Prostate gland (tissue), 2 donors: ENCODE measurements around the gene IL12RB1. TPM values are rescaled to one million over a fixed set of nuclear protein-coding genes. Genes with fewer than 3 reads are reported as not detected.

Experiments
- DNase-seq: peaks from one replicate; pipeline ENCODE4 v3.0.0-alpha.2; 2019; ENCODE audit warnings: low spot score
- H3K27ac ChIP-seq, 2 donors: fragments of 200-600 bp; sonication (generic); 2 replicates each; pipeline ENCODE4 v1.5.1; 2017 to 2019
- H3K27me3 ChIP-seq: fragments of 200-600 bp; sonication (generic); replicated peaks from 2 replicates; pipeline ENCODE4 v1.5.1; 2019; ENCODE audit not compliant: insufficient read depth
- H3K36me3 ChIP-seq, 2 donors: fragments of 200-600 bp; sonication (generic); 1 replicate in 1 of 2; 2 replicates in 1 of 2; pipeline versions ENCODE4 v1.5.1 to v1.8.1; 2017 to 2019
- H3K4me1 ChIP-seq: fragments of 200-600 bp; sonication (generic); replicated peaks from 2 replicates; pipeline ENCODE4 v1.5.1; 2019
- H3K4me3 ChIP-seq, 2 donors: fragments of 200-600 bp; sonication (generic); 2 replicates each; pipeline ENCODE4 v1.5.1; 2017 to 2019
- H3K9me3 ChIP-seq: fragments of 200-600 bp; sonication (generic); 2 replicates; pipeline ENCODE4 v1.5.1; 2017
- POLR2A ChIP-seq: fragments of 450-650 bp; IDR thresholded peaks from one replicate; pipeline ENCODE4 v1.6.1; 2016; ENCODE audit warnings: antibody characterized with exemption, mild to moderate bottlenecking
- POLR2AphosphoS5 ChIP-seq: sonication (generic); formaldehyde crosslinking; IDR thresholded peaks from one replicate; pipeline ENCODE4 v1.6.1; 2017; ENCODE audit warnings: antibody characterized with exemption
- WGBS: methylation state at CpG from one replicate; pipeline ENCODE4 v1.1.5; 2018; 5-methylcytosine and 5-hydroxymethylcytosine counted together
- intact Hi-C: fragments of 100-400 bp; cut with DNase I; formaldehyde crosslinking; loops from one replicate; pipeline ENCODE4 v1.14.2; 2022
- total RNA-seq, 2 donors: library from RNA; depleted of rRNA; stranded (reverse); fragments of >200 nt; gene quantifications; one replicate each; pipeline ENCODE4 v1.1.0, GENCODE V29; 2016
- TF ChIP-seq, protein P1 (sequence below), 4 experiments: fragments of 200-600 bp in 2 of 4; fragments of 450-650 bp in 2 of 4; sonication (generic) in 2 of 4; IDR thresholded peaks; 1 replicate in 3 of 4; 2 replicates in 1 of 4; pipeline ENCODE4 v1.5.1; 2016 to 2019; ENCODE audit warnings: antibody characterized with exemption in 4 of 4, mild to moderate bottlenecking in 2 of 4, moderate library complexity in 2 of 4

The IL12RB1 gene
- total RNA-seq, 2 donors from 2014 or later, result 0.62 to 0.73 TPM

DNA sequence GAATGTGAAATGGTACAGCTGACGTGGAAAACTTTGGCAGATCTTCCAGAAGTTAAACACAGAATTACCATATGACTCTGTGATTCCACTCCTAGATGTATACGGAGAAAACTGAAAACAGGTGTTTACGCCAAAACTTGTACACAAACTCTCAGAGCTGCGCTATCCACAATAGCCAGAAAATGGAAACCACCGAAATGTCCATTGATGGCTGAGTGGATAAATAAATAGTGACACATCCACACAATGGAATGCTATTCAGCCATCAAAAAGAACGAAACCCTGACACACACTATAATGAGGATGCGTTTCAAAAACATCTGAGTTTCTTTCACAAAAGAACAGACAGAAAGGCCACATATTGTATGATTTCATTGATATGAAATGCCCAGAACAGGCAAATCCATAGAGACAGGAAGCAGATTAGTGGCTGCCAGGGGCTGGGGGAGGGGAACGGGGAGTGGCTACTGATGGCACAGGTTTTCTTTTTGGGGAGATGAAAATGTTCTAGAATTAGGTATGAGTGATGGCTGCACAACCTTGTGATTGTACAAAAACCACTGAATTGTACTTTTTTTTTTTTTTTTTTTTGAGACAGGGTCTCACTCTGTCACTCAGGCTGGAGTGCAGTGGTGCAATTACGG lies 33.0 kb downstream of the IL12RB1 start:
- no peak overlapping the region for H3K27ac ChIP-seq
- no peak for DNase-seq
- no peaks in the 10 kb centered on the region for H3K9me3 ChIP-seq
- H3K4me1 ChIP-seq, result no peaks in the 10 kb centered on the region
- no peaks in the 10 kb centered on the region for H3K36me3 ChIP-seq
- H3K4me3 ChIP-seq, result no peak overlapping the region
- no peak for TF ChIP-seq POLR2AphosphoS5
- TF ChIP-seq POLR2A, result no peak
- TF ChIP-seq, protein P1, sequence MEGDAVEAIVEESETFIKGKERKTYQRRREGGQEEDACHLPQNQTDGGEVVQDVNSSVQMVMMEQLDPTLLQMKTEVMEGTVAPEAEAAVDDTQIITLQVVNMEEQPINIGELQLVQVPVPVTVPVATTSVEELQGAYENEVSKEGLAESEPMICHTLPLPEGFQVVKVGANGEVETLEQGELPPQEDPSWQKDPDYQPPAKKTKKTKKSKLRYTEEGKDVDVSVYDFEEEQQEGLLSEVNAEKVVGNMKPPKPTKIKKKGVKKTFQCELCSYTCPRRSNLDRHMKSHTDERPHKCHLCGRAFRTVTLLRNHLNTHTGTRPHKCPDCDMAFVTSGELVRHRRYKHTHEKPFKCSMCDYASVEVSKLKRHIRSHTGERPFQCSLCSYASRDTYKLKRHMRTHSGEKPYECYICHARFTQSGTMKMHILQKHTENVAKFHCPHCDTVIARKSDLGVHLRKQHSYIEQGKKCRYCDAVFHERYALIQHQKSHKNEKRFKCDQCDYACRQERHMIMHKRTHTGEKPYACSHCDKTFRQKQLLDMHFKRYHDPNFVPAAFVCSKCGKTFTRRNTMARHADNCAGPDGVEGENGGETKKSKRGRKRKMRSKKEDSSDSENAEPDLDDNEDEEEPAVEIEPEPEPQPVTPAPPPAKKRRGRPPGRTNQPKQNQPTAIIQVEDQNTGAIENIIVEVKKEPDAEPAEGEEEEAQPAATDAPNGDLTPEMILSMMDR (IDR thresholded peaks at IDR 0.05), result no peak
- H3K27me3 ChIP-seq, result no peaks in the 10 kb centered on the region
- WGBS, result 51% methylated on average over 9 of the region's 9 CpGs
- intact Hi-C loops, result loop anchor here (10.0 kb wide), 1 partner anchor 109 kb away; no protein-coding TSS in a partner anchor

DNA sequence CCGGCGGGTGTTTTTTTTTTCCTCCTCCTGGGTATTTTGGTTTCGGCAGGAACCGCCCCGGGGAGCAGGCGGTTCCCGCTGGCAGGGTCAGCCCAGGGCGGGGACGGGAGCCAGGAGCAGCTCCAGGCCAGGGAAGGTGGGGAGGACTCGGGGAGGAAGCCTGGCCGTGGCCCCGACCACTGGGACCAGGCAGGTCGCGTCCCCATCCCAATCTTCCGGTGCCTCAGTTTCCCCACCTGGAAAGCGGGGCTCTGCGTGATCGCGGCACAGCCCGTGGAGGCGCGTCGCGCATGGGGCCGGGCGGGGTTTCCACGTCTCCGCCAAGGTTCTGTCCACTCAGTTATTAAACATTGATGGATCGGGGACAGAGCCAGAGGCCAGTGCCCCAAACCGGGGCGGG lies 34.8 kb downstream of the IL12RB1 start:
- H3K9me3 ChIP-seq, result no peaks in the 10 kb centered on the region
- H3K4me1 ChIP-seq, result no peaks in the 10 kb centered on the region
- no peaks in the 10 kb centered on the region for H3K36me3 ChIP-seq
- peak overlapping the region in 1 of 2 donors; percentile 60 for H3K27ac ChIP-seq
- DNase-seq, result no peak
- H3K27me3 ChIP-seq, result no peaks in the 10 kb centered on the region
- intact Hi-C loops, result loop anchor here (10.0 kb wide), 1 partner anchor 107 kb away; no protein-coding TSS in a partner anchor
- TF ChIP-seq POLR2AphosphoS5 (no peak), POLR2A (no peak)
- TF ChIP-seq, protein P1 (IDR thresholded peaks at IDR 0.05), result no peak
- H3K4me3 ChIP-seq, result peak overlapping the region; percentile 6 to 8
- WGBS, result 19% methylated on average over 31 of the region's 31 CpGs

DNA sequence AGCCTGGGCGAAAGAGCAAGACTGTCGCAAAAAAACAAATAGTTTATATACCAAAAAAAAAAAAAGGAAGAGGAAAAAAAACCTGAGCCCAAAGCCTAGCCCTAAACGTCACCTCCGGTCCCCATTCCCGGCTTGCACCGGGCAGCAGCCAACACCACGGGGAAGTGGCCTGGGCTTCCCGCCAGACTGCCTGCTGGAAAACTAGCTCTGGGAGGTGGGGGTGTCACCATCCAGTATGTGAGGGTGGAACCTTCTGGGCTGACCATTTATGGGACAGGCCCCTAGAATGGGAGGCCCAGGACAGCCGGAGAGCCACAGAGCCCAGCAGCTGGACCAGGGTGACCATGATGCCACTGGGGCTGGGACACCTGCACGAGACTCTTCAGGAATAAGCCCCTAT lies 37.3 kb downstream of the IL12RB1 start:
- H3K4me1 ChIP-seq, result no peaks in the 10 kb centered on the region
- no peaks in the 10 kb centered on the region for H3K36me3 ChIP-seq
- intact Hi-C loops, result no loop called here
- no peak overlapping the region for H3K4me3 ChIP-seq
- peak; percentile 82 for TF ChIP-seq POLR2AphosphoS5
- TF ChIP-seq POLR2A, result no peak
- peak overlapping the region; percentile 41 to 47 for H3K27ac ChIP-seq
- DNase-seq, result peak; percentile 30
- H3K9me3 ChIP-seq, result no peaks in the 10 kb centered on the region
- 35% methylated on average over 10 of the region's 10 CpGs for WGBS
- no peaks in the 10 kb centered on the region for H3K27me3 ChIP-seq

DNA sequence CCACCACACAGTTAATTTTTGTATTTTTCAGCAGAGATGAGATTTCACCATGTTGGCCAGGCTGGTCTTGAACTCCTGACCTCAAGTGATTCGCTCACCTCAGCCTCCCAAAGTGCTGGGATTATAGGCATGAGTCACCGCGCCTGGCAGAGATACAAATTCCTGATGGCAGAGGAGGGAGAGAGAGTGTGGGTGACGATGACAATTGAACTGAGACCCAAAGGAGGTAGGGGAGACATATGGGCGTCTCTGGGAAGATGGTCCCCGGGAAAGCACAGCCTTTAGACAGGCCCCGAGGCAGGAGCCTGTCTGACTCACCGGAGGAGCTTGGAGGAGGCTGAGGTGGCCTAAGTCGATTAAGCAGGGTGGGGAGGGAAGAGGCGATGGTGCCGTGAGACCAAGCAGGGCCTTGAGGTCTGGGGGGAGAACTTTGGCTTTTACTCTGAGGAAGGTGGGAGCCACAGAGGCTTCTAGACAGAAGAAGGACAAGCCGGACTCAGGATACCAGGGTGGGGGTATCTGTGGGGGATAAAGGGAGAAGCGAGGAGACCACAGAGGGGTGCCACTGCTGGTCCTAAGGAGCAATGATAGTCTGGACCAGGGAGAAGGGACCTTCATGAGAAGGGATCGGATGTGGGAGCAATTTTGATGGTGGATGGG lies 40.5 kb downstream of the IL12RB1 start:
- Histone ChIP-seq H3K9me3 (no peaks in the 10 kb centered on the region), H3K36me3 (no peaks in the 10 kb centered on the region), H3K27me3 (no peaks in the 10 kb centered on the region), H3K4me1 (no peaks in the 10 kb centered on the region), H3K4me3 (no peak overlapping the region), H3K27ac (peak overlapping the region in 1 of 2 donors; percentile 53)
- TF ChIP-seq, protein P1 (IDR thresholded peaks at IDR 0.05), result no peak
- peak; percentile 5 for TF ChIP-seq POLR2AphosphoS5
- TF ChIP-seq POLR2A, result no peak
- DNase-seq, result no peak
- 54% methylated on average over 14 of the region's 14 CpGs for WGBS
- intact Hi-C loops, result no loop called here

DNA sequence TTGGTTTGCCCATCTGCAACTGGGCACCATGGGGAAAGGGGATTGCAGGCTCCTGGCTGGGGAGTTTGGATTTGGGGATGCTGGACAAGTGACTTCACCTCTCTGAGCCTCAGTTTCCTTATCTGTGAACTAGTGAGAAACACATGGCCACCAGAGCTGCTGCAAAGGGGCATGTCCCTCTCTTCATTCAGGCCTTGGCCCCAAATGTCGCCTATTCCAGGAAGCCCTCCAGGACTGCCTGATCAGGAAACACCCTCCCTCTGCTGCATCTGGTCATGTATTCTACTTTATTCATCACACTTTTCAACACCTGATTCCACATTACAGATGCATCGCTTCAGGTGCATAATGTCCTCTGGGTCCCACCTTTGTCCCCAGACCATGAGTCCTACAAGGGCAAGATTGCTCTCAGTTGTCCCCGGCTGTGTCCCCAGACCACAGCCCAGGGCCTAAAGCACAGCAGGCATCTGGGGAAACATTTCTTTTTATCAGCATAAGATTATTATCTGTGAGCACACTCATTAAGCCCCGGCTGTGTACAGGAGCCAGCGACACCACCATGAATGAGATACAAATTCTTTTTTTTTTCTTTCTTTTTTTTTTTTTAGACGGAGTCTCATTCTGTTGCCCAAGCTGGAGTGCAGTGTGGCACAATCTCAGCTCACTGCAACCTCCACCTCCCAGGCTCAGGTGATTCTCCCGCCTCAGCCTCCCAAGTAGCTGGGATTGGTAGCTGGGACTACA lies 41.3 kb downstream of the IL12RB1 start:
- TF ChIP-seq, protein P1 (IDR thresholded peaks at IDR 0.05), result no peak
- TF ChIP-seq POLR2AphosphoS5 (no peak), POLR2A (no peak)

More for the DNA sequence above, 41.3 kb downstream of the IL12RB1 start:
- no peaks in the 10 kb centered on the region for H3K27me3 ChIP-seq
- 72% methylated on average over 7 of the region's 7 CpGs for WGBS
- no peaks in the 10 kb centered on the region for H3K9me3 ChIP-seq
- intact Hi-C loops, result no loop called here
- peak overlapping the region; percentile 47 to 53 for H3K27ac ChIP-seq
- H3K36me3 ChIP-seq, result no peaks in the 10 kb centered on the region
- DNase-seq, result no peak
- H3K4me1 ChIP-seq, result no peaks in the 10 kb centered on the region
- peak overlapping the region; percentile 9 to 16 for H3K4me3 ChIP-seq
